GM23338 (cell line): ENCODE data around the gene VAX1. TPM values are rescaled to one million over a fixed set of nuclear protein-coding genes. Genes with fewer than 3 reads are reported as not detected.

Source experiments
- ATAC-seq: fragments of 200-7000 bp; cut with Tn5 transposase; 3 replicates; pipeline ENCODE4 v1.9.1; 2020
- DNase-seq: peaks from one replicate; pipeline ENCODE4 v3.0.0-alpha.2; 2015; ENCODE audit warnings: low spot score
- H2AFZ ChIP-seq: fragments of 200-600 bp; sonication (generic); 2 replicates; pipeline ENCODE4 v1.8.0; 2016; ENCODE audit warnings: antibody characterized with exemption, mild to moderate bottlenecking, moderate library complexity
- H3F3A ChIP-seq: fragments of 200-600 bp; sonication (generic); replicated peaks from 2 replicates; pipeline ENCODE4 v1.8.0; 2017; ENCODE audit warnings: antibody characterized with exemption, mixed run types, low read depth
- H3K27ac ChIP-seq: fragments of 200-600 bp; sonication (generic); 2 replicates; pipeline ENCODE4 v1.6.1; 2016; ENCODE audit warnings: low read depth
- H3K27me3 ChIP-seq: fragments of 200-600 bp; sonication (generic); 2 replicates; pipeline ENCODE4 v1.8.0; 2016; ENCODE audit warnings: mild to moderate bottlenecking, mixed run types, moderate library complexity; ENCODE audit not compliant: insufficient read depth
- H3K36me3 ChIP-seq: fragments of 200-600 bp; sonication (generic); 2 replicates; pipeline ENCODE4 v1.8.0; 2016; ENCODE audit warnings: mild to moderate bottlenecking; ENCODE audit not compliant: insufficient read depth
- H3K4me1 ChIP-seq: fragments of 200-600 bp; sonication (generic); 2 replicates; pipeline ENCODE4 v1.8.0; 2016; ENCODE audit warnings: mild to moderate bottlenecking, moderate library complexity; ENCODE audit not compliant: insufficient read depth
- H3K4me2 ChIP-seq: fragments of 200-600 bp; sonication (generic); 2 replicates; pipeline ENCODE4 v1.7.1; 2017; ENCODE audit warnings: mixed run types
- H3K4me3 ChIP-seq: fragments of 200-600 bp; sonication (generic); 2 replicates; pipeline ENCODE4 v1.6.1; 2016; ENCODE audit warnings: mixed run types
- H3K79me2 ChIP-seq: fragments of 200-600 bp; sonication (generic); replicated peaks from 2 replicates; pipeline ENCODE4 v1.8.0; 2017; ENCODE audit warnings: mild to moderate bottlenecking; ENCODE audit not compliant: insufficient read depth
- H3K9me2 ChIP-seq: fragments of 200-600 bp; sonication (generic); 2 replicates; pipeline ENCODE4 v1.8.0; 2017; ENCODE audit not compliant: insufficient read depth
- H4K20me1 ChIP-seq: fragments of 200-600 bp; sonication (generic); replicated peaks from 2 replicates; pipeline ENCODE4 v1.8.0; 2017; ENCODE audit warnings: mild to moderate bottlenecking; ENCODE audit not compliant: insufficient read depth
- H3K27ac Mint-ChIP-seq: 2 replicates; pipeline ENCODE4 v1.8.0; 2020; ENCODE audit warnings: inconsistent platforms, mild to moderate bottlenecking, moderate library complexity, mixed read lengths
- H3K27me3 Mint-ChIP-seq: 3 replicates; pipeline ENCODE4 v1.8.0; 2022; ENCODE audit warnings: low read depth, mild to moderate bottlenecking, moderate library complexity, mixed read lengths, inconsistent platforms; ENCODE audit not compliant: insufficient read depth, poor library complexity
- H3K36me3 Mint-ChIP-seq: 3 replicates; pipeline ENCODE4 v1.8.0; 2021; ENCODE audit warnings: low read depth, mild to moderate bottlenecking, inconsistent platforms, moderate library complexity, mixed read lengths
- H3K4me1 Mint-ChIP-seq: 3 replicates; pipeline ENCODE4 v1.8.0; 2020; ENCODE audit warnings: mild to moderate bottlenecking, inconsistent platforms, mixed read lengths
- H3K4me3 Mint-ChIP-seq: 3 replicates; pipeline ENCODE4 v1.8.0; 2021; ENCODE audit warnings: moderate library complexity, mild to moderate bottlenecking, inconsistent platforms, mixed read lengths
- H3K9me3 Mint-ChIP-seq: 3 replicates; pipeline ENCODE4 v1.8.0; 2020; ENCODE audit warnings: moderate library complexity, mild to moderate bottlenecking, inconsistent platforms, mixed read lengths
- EZH2 ChIP-seq: fragments of 200-600 bp; sonication (generic); IDR thresholded peaks from one replicate; pipeline ENCODE4 v1.8.0; 2017; ENCODE audit warnings: antibody characterized with exemption, mild to moderate bottlenecking, low read depth; ENCODE audit not compliant: unreplicated experiment
- EZH2phosphoT487 ChIP-seq: fragments of 200-600 bp; sonication (generic); IDR thresholded peaks from one replicate; pipeline ENCODE4 v1.8.1; 2018; ENCODE audit warnings: antibody characterized with exemption; ENCODE audit not compliant: unreplicated experiment
- JUNB ChIP-seq: IDR thresholded peaks from one replicate; pipeline ENCODE4 v1.6.1; 2016; ENCODE audit warnings: antibody characterized with exemption; ENCODE audit not compliant: unreplicated experiment
- NANOG ChIP-seq: IDR thresholded peaks from 2 replicates; pipeline ENCODE4 v1.6.1; 2016; ENCODE audit warnings: antibody characterized with exemption, borderline replicate concordance
- POLR2AphosphoS5 ChIP-seq: IDR thresholded peaks from 2 replicates; pipeline ENCODE4 v1.6.1; 2016; ENCODE audit warnings: antibody characterized with exemption, low read depth
- STAT1 ChIP-seq: IDR thresholded peaks from one replicate; pipeline ENCODE4 v1.6.1; 2016; ENCODE audit warnings: antibody characterized with exemption; ENCODE audit not compliant: unreplicated experiment
- ZNF114 ChIP-seq: fragments of 250-450 bp; sonication (Bioruptor Pico); IDR thresholded peaks from 2 replicates; pipeline ENCODE4 v1.5.0; 2020; ENCODE audit warnings: mild to moderate bottlenecking, moderate library complexity
- ZNF331 ChIP-seq: fragments of 250-450 bp; sonication (Bioruptor Pico); IDR thresholded peaks from 2 replicates; pipeline ENCODE4 v1.5.0; 2020; ENCODE audit warnings: low read depth, mild to moderate bottlenecking, moderate library complexity
- polyA plus RNA-seq: library from polyadenylated mRNA; unstranded; fragments of >200 nt; fragmentation: Nextera tagmentation; extraction: Ambion mirVana; gene quantifications from 2 replicates; pipeline ENCODE4 v1.2.1, GENCODE V29; 2016
- total RNA-seq: library from RNA; depleted of rRNA; stranded (reverse); fragments of >200 nt; shearing (Covaris generic); gene quantifications from 2 replicates; pipeline ENCODE4 v1.2.3, GENCODE V29; 2014
- TF ChIP-seq, protein P1 (sequence below): IDR thresholded peaks from one replicate; pipeline ENCODE4 v1.6.1; 2018; ENCODE audit warnings: antibody characterized with exemption; ENCODE audit not compliant: unreplicated experiment
- TF ChIP-seq, protein P2 (sequence below): IDR thresholded peaks from 2 replicates; pipeline ENCODE4 v1.6.1; 2016; ENCODE audit warnings: antibody characterized with exemption
- TF ChIP-seq, protein P3 (sequence below), 2 experiments: fragments of 200-600 bp in 1 of 2; sonication (generic) in 1 of 2; conservative IDR thresholded peaks; 2 replicates each; pipeline versions ENCODE4 v1.5.1 to v1.6.1; 2016 to 2017; ENCODE audit warnings: antibody characterized with exemption in 2 of 2, low read depth in 2 of 2, mild to moderate bottlenecking in 2 of 2, moderate library complexity in 1 of 2
- TF ChIP-seq, protein P4 (sequence below): fragments of 250-450 bp; sonication (Bioruptor Pico); IDR thresholded peaks from 2 replicates; pipeline ENCODE4 v1.5.0; 2020; ENCODE audit warnings: mild to moderate bottlenecking, moderate library complexity

Gene VAX1
- total and polyA plus RNA-seq, 2 experiments from 2014 or later, result not detected

DNA sequence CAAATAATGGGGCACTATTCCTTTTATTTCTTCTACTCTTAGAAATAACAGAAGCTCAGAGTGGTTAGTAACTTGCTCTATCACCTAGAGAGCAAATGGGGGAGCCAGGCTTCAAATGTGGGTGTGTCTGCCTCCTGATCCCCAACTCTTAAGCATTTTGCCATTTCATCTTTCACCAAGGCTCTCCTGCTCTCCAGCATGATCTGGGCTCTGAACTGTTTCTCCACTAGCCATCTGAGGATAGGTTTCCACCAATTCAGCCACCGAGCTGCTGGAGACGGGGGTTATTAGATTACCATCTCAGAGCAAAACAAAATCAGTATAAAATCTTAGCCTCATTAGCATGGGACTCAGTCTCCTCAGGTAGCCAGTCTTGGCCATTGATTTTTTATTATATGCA, 20.2 kb upstream of the VAX1 start:
- H3F3A ChIP-seq, result no peaks in the 10 kb centered on the region
- Mint-ChIP-seq H3K36me3 (no peaks in the 10 kb centered on the region), H3K9me3 (no peaks in the 10 kb centered on the region; the same call in 2 of the 3 replicates), H3K27ac (no peak overlapping the region), H3K27me3 (peaks cover 96% of the 10 kb centered on the region), H3K4me1 (peaks cover 43% of the 10 kb centered on the region), H3K4me3 (no peak overlapping the region)
- H3K9me2 ChIP-seq, result no peaks in the 10 kb centered on the region
- no peak for TF ChIP-seq STAT1
- TF ChIP-seq EZH2phosphoT487, result no peak
- no peak for TF ChIP-seq NANOG
- TF ChIP-seq, protein P1, sequence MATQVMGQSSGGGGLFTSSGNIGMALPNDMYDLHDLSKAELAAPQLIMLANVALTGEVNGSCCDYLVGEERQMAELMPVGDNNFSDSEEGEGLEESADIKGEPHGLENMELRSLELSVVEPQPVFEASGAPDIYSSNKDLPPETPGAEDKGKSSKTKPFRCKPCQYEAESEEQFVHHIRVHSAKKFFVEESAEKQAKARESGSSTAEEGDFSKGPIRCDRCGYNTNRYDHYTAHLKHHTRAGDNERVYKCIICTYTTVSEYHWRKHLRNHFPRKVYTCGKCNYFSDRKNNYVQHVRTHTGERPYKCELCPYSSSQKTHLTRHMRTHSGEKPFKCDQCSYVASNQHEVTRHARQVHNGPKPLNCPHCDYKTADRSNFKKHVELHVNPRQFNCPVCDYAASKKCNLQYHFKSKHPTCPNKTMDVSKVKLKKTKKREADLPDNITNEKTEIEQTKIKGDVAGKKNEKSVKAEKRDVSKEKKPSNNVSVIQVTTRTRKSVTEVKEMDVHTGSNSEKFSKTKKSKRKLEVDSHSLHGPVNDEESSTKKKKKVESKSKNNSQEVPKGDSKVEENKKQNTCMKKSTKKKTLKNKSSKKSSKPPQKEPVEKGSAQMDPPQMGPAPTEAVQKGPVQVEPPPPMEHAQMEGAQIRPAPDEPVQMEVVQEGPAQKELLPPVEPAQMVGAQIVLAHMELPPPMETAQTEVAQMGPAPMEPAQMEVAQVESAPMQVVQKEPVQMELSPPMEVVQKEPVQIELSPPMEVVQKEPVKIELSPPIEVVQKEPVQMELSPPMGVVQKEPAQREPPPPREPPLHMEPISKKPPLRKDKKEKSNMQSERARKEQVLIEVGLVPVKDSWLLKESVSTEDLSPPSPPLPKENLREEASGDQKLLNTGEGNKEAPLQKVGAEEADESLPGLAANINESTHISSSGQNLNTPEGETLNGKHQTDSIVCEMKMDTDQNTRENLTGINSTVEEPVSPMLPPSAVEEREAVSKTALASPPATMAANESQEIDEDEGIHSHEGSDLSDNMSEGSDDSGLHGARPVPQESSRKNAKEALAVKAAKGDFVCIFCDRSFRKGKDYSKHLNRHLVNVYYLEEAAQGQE, result no peak
- TF ChIP-seq, protein P2, sequence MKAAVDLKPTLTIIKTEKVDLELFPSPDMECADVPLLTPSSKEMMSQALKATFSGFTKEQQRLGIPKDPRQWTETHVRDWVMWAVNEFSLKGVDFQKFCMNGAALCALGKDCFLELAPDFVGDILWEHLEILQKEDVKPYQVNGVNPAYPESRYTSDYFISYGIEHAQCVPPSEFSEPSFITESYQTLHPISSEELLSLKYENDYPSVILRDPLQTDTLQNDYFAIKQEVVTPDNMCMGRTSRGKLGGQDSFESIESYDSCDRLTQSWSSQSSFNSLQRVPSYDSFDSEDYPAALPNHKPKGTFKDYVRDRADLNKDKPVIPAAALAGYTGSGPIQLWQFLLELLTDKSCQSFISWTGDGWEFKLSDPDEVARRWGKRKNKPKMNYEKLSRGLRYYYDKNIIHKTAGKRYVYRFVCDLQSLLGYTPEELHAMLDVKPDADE, result no peak
- TF ChIP-seq POLR2AphosphoS5, result no peak
- no peak for TF ChIP-seq ZNF331 (CRISPR knock-in tag)
- TF ChIP-seq EZH2, result no peak
- TF ChIP-seq JUNB, result no peak
- TF ChIP-seq, protein P3, sequence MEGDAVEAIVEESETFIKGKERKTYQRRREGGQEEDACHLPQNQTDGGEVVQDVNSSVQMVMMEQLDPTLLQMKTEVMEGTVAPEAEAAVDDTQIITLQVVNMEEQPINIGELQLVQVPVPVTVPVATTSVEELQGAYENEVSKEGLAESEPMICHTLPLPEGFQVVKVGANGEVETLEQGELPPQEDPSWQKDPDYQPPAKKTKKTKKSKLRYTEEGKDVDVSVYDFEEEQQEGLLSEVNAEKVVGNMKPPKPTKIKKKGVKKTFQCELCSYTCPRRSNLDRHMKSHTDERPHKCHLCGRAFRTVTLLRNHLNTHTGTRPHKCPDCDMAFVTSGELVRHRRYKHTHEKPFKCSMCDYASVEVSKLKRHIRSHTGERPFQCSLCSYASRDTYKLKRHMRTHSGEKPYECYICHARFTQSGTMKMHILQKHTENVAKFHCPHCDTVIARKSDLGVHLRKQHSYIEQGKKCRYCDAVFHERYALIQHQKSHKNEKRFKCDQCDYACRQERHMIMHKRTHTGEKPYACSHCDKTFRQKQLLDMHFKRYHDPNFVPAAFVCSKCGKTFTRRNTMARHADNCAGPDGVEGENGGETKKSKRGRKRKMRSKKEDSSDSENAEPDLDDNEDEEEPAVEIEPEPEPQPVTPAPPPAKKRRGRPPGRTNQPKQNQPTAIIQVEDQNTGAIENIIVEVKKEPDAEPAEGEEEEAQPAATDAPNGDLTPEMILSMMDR (conservative IDR thresholded peaks at IDR 0.05; ENCODE audit: low read depth in 2 of 2), result no peak
- no peak for TF ChIP-seq ZNF114 (CRISPR knock-in tag)
- TF ChIP-seq, protein P4, sequence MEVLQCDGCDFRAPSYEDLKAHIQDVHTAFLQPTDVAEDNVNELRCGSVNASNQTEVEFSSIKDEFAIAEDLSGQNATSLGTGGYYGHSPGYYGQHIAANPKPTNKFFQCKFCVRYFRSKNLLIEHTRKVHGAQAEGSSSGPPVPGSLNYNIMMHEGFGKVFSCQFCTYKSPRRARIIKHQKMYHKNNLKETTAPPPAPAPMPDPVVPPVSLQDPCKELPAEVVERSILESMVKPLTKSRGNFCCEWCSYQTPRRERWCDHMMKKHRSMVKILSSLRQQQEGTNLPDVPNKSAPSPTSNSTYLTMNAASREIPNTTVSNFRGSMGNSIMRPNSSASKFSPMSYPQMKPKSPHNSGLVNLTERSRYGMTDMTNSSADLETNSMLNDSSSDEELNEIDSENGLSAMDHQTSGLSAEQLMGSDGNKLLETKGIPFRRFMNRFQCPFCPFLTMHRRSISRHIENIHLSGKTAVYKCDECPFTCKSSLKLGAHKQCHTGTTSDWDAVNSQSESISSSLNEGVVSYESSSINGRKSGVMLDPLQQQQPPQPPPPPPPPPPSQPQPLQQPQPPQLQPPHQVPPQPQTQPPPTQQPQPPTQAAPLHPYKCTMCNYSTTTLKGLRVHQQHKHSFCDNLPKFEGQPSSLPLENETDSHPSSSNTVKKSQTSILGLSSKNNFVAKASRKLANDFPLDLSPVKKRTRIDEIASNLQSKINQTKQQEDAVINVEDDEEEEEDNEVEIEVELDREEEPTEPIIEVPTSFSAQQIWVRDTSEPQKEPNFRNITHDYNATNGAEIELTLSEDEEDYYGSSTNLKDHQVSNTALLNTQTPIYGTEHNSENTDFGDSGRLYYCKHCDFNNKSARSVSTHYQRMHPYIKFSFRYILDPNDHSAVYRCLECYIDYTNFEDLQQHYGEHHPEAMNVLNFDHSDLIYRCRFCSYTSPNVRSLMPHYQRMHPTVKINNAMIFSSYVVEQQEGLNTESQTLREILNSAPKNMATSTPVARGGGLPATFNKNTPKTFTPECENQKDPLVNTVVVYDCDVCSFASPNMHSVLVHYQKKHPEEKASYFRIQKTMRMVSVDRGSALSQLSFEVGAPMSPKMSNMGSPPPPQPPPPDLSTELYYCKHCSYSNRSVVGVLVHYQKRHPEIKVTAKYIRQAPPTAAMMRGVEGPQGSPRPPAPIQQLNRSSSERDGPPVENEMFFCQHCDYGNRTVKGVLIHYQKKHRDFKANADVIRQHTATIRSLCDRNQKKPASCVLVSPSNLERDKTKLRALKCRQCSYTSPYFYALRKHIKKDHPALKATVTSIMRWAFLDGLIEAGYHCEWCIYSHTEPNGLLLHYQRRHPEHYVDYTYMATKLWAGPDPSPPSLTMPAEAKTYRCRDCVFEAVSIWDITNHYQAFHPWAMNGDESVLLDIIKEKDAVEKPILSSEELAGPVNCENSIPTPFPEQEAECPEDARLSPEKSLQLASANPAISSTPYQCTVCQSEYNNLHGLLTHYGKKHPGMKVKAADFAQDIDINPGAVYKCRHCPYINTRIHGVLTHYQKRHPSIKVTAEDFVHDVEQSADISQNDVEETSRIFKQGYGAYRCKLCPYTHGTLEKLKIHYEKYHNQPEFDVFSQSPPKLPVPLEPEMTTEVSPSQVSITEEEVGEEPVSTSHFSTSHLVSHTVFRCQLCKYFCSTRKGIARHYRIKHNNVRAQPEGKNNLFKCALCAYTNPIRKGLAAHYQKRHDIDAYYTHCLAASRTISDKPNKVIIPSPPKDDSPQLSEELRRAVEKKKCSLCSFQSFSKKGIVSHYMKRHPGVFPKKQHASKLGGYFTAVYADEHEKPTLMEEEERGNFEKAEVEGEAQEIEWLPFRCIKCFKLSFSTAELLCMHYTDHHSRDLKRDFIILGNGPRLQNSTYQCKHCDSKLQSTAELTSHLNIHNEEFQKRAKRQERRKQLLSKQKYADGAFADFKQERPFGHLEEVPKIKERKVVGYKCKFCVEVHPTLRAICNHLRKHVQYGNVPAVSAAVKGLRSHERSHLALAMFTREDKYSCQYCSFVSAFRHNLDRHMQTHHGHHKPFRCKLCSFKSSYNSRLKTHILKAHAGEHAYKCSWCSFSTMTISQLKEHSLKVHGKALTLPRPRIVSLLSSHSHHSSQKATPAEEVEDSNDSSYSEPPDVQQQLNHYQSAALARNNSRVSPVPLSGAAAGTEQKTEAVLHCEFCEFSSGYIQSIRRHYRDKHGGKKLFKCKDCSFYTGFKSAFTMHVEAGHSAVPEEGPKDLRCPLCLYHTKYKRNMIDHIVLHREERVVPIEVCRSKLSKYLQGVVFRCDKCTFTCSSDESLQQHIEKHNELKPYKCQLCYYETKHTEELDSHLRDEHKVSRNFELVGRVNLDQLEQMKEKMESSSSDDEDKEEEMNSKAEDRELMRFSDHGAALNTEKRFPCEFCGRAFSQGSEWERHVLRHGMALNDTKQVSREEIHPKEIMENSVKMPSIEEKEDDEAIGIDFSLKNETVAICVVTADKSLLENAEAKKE, result no peak
- DNase-seq, result no peak
- no peak overlapping the region for H3K27ac ChIP-seq
- H3K27me3 ChIP-seq, result peaks cover 96% of the 10 kb centered on the region
- H3K4me2 ChIP-seq, result peak overlapping the region; percentile 37
- H4K20me1 ChIP-seq, result no peaks in the 10 kb centered on the region; the same call in 1 of the 2 replicates
- H2AFZ ChIP-seq, result no peak overlapping the region
- H3K4me1 ChIP-seq, result peaks cover 40% of the 10 kb centered on the region
- no peak for ATAC-seq
- no peaks in the 10 kb centered on the region for H3K36me3 ChIP-seq
- H3K79me2 ChIP-seq, result no peaks in the 10 kb centered on the region
- no peak overlapping the region for H3K4me3 ChIP-seq
